Chondrocyte (in vitro differentiated cells): ENCODE results near the gene TWIST1. TPM values are rescaled to one million over a fixed set of nuclear protein-coding genes. Genes with fewer than 3 reads are reported as not detected.

Experiments
- DNase-seq: peaks from one replicate; pipeline ENCODE4 v3.0.0; 2021; ENCODE audit warnings: mixed read lengths, low spot score
- H3K27ac Mint-ChIP-seq: one replicate; pipeline ENCODE4 v1.8.0; 2021; ENCODE audit warnings: mild to moderate bottlenecking, moderate library complexity, mixed read lengths; ENCODE audit not compliant: unreplicated experiment
- H3K27me3 Mint-ChIP-seq: 2 replicates; pipeline ENCODE4 v1.8.0; 2021; ENCODE audit warnings: low read depth, mixed read lengths
- H3K36me3 Mint-ChIP-seq: 2 replicates; pipeline ENCODE4 v1.8.0; 2021; ENCODE audit warnings: low read depth, mixed read lengths
- H3K4me1 Mint-ChIP-seq: 2 replicates; pipeline ENCODE4 v1.8.0; 2021; ENCODE audit warnings: low read depth, mild to moderate bottlenecking, mixed read lengths
- H3K4me3 Mint-ChIP-seq: one replicate; pipeline ENCODE4 v1.8.0; 2021; ENCODE audit warnings: mild to moderate bottlenecking, moderate library complexity, mixed read lengths; ENCODE audit not compliant: unreplicated experiment
- H3K9me3 Mint-ChIP-seq: 2 replicates; pipeline ENCODE4 v1.8.0; 2021; ENCODE audit warnings: low read depth, mixed read lengths
- CTCF ChIP-seq: fragments of 200-600 bp; sonication (generic); IDR thresholded peaks from 2 replicates; pipeline ENCODE4 v1.5.0; 2021; ENCODE audit warnings: antibody characterized with exemption, mild to moderate bottlenecking, moderate library complexity
- total RNA-seq: library from RNA; stranded (reverse); gene quantifications from 3 replicates; pipeline ENCODE4 v1.2.1, GENCODE V29; 2021

The TWIST1 gene
- total RNA-seq, 1 donor from 2014 or later: 26.9 TPM

DNA sequence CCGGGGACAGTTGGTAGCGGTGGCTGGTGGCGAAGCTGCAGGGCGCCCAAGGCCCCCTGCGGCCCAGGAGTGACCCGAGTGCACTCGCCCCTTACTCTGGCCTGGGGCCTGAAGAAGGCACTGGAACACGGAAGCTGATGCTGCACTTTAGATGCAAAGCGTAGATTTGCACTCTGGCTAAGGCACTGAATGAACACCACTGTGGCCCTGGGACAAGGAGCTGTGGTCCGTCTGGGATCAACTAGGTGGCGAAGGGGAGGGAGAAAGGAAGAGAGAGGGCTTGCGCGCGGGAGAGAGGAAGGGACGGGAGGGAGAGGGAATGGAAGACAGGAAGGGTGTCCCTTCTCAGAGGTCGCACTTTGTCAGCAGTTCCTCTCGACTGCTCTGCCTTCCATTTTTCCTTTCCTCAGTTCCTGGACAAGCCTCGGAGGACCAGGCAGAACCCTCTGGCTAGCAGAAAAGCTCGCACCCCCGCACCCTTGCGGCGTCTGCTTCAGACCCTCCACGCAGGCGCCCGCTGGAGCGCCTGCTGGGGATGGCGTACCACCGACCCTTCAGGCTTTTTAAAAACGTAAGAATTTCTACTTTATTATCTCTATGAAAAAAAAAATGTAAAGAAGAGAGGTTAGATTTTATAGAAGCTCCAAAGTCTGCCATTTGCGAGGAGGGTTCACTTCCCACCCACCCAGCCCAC is 26.6 kb upstream of the TWIST1 start:
- peaks cover 47% of the 10 kb centered on the region for H3K27me3 Mint-ChIP-seq
- H3K27ac Mint-ChIP-seq: no peak overlapping the region
- H3K9me3 Mint-ChIP-seq: no peaks in the 10 kb centered on the region
- peaks cover 1% of the 10 kb centered on the region for H3K36me3 Mint-ChIP-seq
- no peak for DNase-seq
- peaks cover 16% of the 10 kb centered on the region for H3K4me1 Mint-ChIP-seq
- H3K4me3 Mint-ChIP-seq: peak overlapping the region; percentile 61
- TF ChIP-seq CTCF: no peak

DNA sequence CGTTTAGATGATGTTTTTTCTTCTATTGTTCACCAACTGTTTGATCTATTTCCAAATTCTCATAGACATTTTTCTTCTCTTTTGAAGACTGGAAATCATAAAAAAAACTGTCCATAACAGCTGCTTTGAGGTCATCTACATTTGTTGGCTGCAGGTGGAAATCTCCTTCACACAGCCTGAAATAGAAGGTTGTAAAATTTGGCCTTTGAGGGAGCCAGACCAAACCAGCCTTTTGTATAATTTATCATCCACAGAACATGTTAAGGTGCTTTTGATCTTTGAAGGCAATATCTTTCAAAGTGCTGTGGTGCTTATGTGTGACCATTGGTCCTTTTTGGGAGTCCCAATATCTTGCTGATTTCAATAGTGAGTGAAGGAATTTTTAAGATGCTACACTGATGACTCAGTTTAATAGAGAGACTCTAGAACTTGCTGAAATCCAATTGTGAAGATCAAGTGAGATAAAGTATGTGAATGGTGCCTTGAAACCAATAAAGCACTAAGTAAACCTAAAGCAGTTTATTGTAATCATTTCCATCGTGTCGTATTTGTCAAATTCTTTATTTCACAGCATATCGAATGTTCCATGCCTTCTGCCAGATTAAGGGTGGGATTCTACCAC is 22.4 kb upstream of the TWIST1 start:
- no peak for TF ChIP-seq CTCF
- H3K9me3 Mint-ChIP-seq: peaks cover 2% of the 10 kb centered on the region
- H3K27me3 Mint-ChIP-seq: peaks cover 21% of the 10 kb centered on the region
- peaks cover 9% of the 10 kb centered on the region for H3K4me1 Mint-ChIP-seq
- no peak overlapping the region for H3K27ac Mint-ChIP-seq
- DNase-seq: no peak
- peaks cover 1% of the 10 kb centered on the region for H3K36me3 Mint-ChIP-seq
- no peak overlapping the region for H3K4me3 Mint-ChIP-seq

GRCh38 chr7:19133886-19134285 is 16.4 kb upstream of the TWIST1 start:
- Mint-ChIP-seq H3K4me3 (no peak overlapping the region), H3K36me3 (no peaks in the 10 kb centered on the region), H3K27me3 (no peaks in the 10 kb centered on the region), H3K27ac (no peak overlapping the region), H3K4me1 (peaks cover 3% of the 10 kb centered on the region), H3K9me3 (peaks cover 2% of the 10 kb centered on the region)
- no peak for DNase-seq
- TF ChIP-seq CTCF: no peak

DNA sequence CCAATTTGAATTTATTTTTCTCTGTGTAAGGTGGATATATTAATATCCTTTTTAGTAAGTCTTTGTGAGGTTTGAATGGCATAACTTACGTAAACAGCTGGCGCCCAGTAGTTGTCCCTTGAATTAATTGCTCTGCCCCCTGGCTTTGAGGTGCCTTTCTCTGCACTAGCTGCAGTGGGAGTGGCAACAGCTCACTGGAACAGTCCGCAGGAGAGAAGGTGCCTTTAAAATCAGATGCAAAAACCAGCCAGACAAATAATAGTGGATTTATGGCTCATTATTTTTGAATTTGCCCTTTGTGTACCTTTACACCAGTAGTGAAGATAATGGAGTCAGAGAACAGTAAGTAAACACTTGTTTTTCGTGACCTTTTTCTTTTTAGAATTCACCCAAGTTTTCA is 16.0 kb upstream of the TWIST1 start:
- TF ChIP-seq CTCF: no peak
- Mint-ChIP-seq H3K27me3 (no peaks in the 10 kb centered on the region), H3K9me3 (peaks cover 2% of the 10 kb centered on the region), H3K4me1 (peaks cover 7% of the 10 kb centered on the region), H3K4me3 (no peak overlapping the region), H3K36me3 (no peaks in the 10 kb centered on the region), H3K27ac (no peak overlapping the region)
- no peak for DNase-seq

DNA sequence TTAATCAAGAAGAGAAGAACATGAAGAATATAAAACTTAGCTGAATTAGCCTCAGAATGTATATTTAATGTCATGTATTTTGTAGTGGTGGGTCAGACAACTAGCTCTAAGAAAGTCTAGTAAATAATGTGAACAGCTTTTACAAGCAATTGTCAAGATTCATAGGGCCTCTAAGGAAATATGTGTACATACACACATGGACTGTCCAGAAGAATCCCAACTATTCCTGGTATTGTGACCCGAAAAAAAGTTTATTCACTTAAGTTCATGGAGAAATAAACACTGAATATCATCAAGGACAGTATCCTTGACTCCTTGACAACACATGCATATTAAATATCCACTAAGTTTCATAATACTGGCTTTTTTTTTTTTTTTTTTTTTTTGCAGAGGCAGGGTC is 11.4 kb upstream of the TWIST1 start:
- Mint-ChIP-seq H3K27ac (no peak overlapping the region), H3K27me3 (no peaks in the 10 kb centered on the region), H3K4me1 (peaks cover 6% of the 10 kb centered on the region), H3K4me3 (no peak overlapping the region), H3K9me3 (peaks cover 6% of the 10 kb centered on the region), H3K36me3 (peaks cover 2% of the 10 kb centered on the region)
- no peak for DNase-seq
- TF ChIP-seq CTCF: no peak
